GM10266 (cell line): Measurements from ENCODE around the gene IL4R.

ENCODE experiments used
- DNase-seq: peaks from one replicate; pipeline ENCODE4 v3.0.0; 2012; ENCODE audit errors: extremely low spot score
- TF ChIP-seq, protein P1 (sequence below): IDR thresholded peaks from 2 replicates; pipeline ENCODE4 v1.5.1; 2012; ENCODE audit warnings: mild to moderate bottlenecking, low read depth; ENCODE audit not compliant: control insufficient read depth, insufficient read depth; ENCODE audit errors: missing control alignments

IL4R gene

DNA sequence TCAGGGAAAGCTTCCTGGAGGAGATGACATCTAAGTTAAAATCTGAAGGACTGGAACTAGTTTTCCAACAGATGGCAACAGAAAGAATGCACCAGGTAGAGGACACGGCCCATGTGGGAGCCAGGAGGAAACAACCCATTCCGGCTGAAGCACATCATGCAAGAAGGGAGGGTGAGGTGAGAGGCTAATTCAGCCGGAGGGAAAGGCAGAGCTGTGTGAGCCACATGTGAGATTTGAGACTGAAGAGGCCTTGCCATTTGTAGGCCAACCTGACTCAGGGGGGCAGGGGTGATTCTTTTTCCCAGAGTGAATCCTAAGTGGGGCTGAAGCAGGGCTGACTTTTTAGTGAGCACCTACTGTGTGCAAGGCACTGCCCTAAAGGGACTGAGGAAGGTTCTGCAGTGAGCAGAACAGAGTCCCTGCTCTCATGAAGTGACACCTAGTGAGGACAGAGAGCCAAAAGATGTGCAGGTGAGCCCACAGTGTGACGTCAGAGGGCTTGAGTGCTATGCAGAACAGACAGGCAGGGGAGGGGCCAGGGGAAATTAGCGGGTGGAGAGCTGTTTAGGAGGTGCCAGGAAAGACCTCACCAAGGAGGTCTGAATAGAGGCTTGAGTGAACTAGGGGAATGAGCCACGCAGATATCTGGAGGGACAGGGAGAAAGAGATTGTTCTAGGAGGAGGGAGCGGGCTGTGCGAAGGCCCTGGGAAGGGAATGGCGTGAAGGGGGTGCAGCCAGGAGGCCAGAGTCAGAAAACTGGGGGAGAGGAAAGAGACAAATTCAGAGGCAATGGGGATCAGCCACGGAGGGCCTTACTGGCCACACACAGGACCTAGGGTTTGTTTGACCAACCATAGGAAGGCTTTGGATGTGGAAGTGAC lies 68.4 kb downstream of the IL4R start:
- DNase-seq, result no peak

DNA sequence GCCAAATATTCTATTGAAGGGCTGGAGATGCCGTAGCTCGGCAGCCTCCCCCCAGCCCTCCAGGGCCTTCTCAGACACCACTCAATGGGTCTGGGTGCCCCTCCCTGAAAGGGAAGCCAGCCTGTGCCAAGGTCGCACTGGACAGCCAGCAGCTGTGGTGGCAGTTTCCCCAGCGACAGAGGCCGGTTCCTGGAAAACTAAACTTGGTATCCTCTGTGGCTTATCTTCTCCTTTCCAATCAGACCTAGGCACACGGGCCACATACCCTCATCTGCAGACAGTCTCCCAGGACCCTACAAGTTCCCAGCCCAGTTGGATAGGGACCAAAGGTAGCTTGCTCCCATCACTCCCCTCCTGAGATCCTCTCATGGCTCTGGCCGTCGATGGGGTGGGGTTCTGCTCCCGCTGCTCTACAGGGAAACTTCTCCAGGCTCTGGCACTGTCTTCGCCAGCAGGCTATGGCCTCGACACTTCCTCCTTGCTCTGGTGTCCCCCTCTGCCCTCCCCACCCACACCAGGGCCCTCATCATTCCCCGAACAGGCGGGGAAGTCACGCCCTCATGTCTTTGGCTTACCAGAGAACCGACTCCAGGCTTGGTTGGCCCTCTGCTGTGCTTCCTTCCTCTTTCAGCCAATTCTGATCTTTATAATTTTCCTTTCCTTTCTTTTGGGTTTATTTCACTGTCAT lies 69.9 kb downstream of the IL4R start:
- TF ChIP-seq, protein P1, sequence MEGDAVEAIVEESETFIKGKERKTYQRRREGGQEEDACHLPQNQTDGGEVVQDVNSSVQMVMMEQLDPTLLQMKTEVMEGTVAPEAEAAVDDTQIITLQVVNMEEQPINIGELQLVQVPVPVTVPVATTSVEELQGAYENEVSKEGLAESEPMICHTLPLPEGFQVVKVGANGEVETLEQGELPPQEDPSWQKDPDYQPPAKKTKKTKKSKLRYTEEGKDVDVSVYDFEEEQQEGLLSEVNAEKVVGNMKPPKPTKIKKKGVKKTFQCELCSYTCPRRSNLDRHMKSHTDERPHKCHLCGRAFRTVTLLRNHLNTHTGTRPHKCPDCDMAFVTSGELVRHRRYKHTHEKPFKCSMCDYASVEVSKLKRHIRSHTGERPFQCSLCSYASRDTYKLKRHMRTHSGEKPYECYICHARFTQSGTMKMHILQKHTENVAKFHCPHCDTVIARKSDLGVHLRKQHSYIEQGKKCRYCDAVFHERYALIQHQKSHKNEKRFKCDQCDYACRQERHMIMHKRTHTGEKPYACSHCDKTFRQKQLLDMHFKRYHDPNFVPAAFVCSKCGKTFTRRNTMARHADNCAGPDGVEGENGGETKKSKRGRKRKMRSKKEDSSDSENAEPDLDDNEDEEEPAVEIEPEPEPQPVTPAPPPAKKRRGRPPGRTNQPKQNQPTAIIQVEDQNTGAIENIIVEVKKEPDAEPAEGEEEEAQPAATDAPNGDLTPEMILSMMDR, result no peak
- no peak for DNase-seq

More for the DNA sequence above, 68.4 kb downstream of the IL4R start:
- TF ChIP-seq, protein P1, result no peak

GRCh38 chr16:27384425-27384824 lies 70.7 kb downstream of the IL4R start:
- TF ChIP-seq, protein P1, result no peak
- DNase-seq, result no peak

- TF ChIP-seq, protein P1, result no peak
- no peak for DNase-seq
Measured at GRCh38 chr16:27385398-27385797, 71.6 kb downstream of the IL4R start.

GRCh38 chr16:27386674-27387073 lies 72.9 kb downstream of the IL4R start:
- no peak for DNase-seq

GRCh38 chr16:27387724-27388123 lies 74.0 kb downstream of the IL4R start:
- TF ChIP-seq, protein P1, result no peak
- no peak for DNase-seq

More at GRCh38 chr16:27386674-27387073, 72.9 kb downstream of the IL4R start:
- TF ChIP-seq, protein P1, result no peak
